Neuronal stem cell (in vitro differentiated cells): ENCODE data around the gene RBL1.
"Not testable (repeated sequence)": the region's sequence is repeated elsewhere in the genome, so short reads cannot be mapped to it uniquely, and the experiment has no call there.

ENCODE experiments used
- DNase-seq: peaks from one replicate; pipeline ENCODE4 v3.0.0-alpha.2; 2013; ENCODE audit warnings: low spot score
- H2AFZ ChIP-seq: one replicate; pipeline ENCODE4 v1.6.1; 2013; ENCODE audit warnings: mild to moderate bottlenecking, low read length, inconsistent platforms
- H2AK5ac ChIP-seq: 2 replicates; pipeline ENCODE4 v1.6.1; 2013; ENCODE audit warnings: low read depth, mild to moderate bottlenecking, inconsistent platforms, low read length, moderate library complexity, mixed read lengths
- H2BK120ac ChIP-seq: 2 replicates; pipeline ENCODE4 v1.6.1; 2013; ENCODE audit warnings: low read depth, mild to moderate bottlenecking, inconsistent platforms, low read length, moderate library complexity, mixed read lengths
- H2BK12ac ChIP-seq: one replicate; pipeline ENCODE4 v1.6.1; 2013; ENCODE audit warnings: low read length, inconsistent platforms
- H2BK15ac ChIP-seq: 2 replicates; pipeline ENCODE4 v1.6.1; 2013; ENCODE audit warnings: mild to moderate bottlenecking, low read length, inconsistent platforms, mixed read lengths
- H2BK5ac ChIP-seq: one replicate; pipeline ENCODE4 v1.6.1; 2013; ENCODE audit warnings: inconsistent platforms, mild to moderate bottlenecking, low read length, moderate library complexity
- H3K14ac ChIP-seq: one replicate; pipeline ENCODE4 v1.6.1; 2013; ENCODE audit warnings: low read length, inconsistent platforms
- H3K18ac ChIP-seq: 2 replicates; pipeline ENCODE4 v1.6.1; 2013; ENCODE audit warnings: low read length, inconsistent platforms
- H3K23ac ChIP-seq: 2 replicates; pipeline ENCODE4 v1.6.1; 2013; ENCODE audit warnings: low read depth, mild to moderate bottlenecking, mixed read lengths, low read length, inconsistent platforms; ENCODE audit not compliant: poor library complexity
- H3K27ac ChIP-seq: replicated peaks from 3 replicates; pipeline ENCODE4 v1.5.1; 2013; ENCODE audit warnings: low read length, inconsistent platforms
- H3K27me3 ChIP-seq, 3 experiments: 2 replicates each; pipeline ENCODE4 v1.6.1; 2013; ENCODE audit warnings: low read length in 3 of 3, mild to moderate bottlenecking in 2 of 3, inconsistent platforms in 1 of 3, low read depth in 1 of 3, mixed read lengths in 1 of 3, moderate library complexity in 1 of 3; ENCODE audit not compliant: control insufficient read depth in 3 of 3, insufficient read depth in 3 of 3
- H3K36me3 ChIP-seq, 2 donors: replicated peaks in 1 of 2; 2 replicates each; pipeline ENCODE4 v1.6.1; 2013; ENCODE audit warnings: low read length in 2 of 2; ENCODE audit not compliant: control insufficient read depth in 2 of 2, insufficient read depth in 2 of 2
- H3K4ac ChIP-seq: 2 replicates; pipeline ENCODE4 v1.6.1; 2013; ENCODE audit warnings: inconsistent platforms, mild to moderate bottlenecking, low read length, moderate library complexity
- H3K4me1 ChIP-seq, 2 donors: 1 replicate in 1 of 2; 2 replicates in 1 of 2; pipeline ENCODE4 v1.6.1; 2013; ENCODE audit warnings: low read length in 2 of 2, low read depth in 1 of 2; ENCODE audit not compliant: control insufficient read depth in 2 of 2, insufficient read depth in 1 of 2
- H3K4me2 ChIP-seq: one replicate; pipeline ENCODE4 v1.6.1; 2013; ENCODE audit warnings: mild to moderate bottlenecking, low read length, inconsistent platforms; ENCODE audit not compliant: insufficient read depth, poor library complexity, severe bottlenecking
- H3K4me3 ChIP-seq, 2 donors: 2 replicates each; pipeline ENCODE4 v1.5.1; 2013; ENCODE audit warnings: low read length in 2 of 2, mild to moderate bottlenecking in 2 of 2, inconsistent platforms in 1 of 2, moderate library complexity in 1 of 2
- H3K79me1 ChIP-seq: one replicate; pipeline ENCODE4 v1.6.1; 2013; ENCODE audit warnings: low read depth, mild to moderate bottlenecking, inconsistent platforms, low read length, moderate library complexity
- H3K9ac ChIP-seq: one replicate; pipeline ENCODE4 v1.6.1; 2013; ENCODE audit warnings: mild to moderate bottlenecking, low read depth, low read length, inconsistent platforms; ENCODE audit not compliant: poor library complexity
- H3K9me3 ChIP-seq, 2 donors: replicated peaks in 1 of 2; 2 replicates each; pipeline versions ENCODE3 to v1.6.1; 2013; ENCODE audit warnings: low read length in 2 of 2, mild to moderate bottlenecking in 2 of 2, inconsistent platforms in 1 of 2, low read depth in 1 of 2, mixed read lengths in 1 of 2, moderate library complexity in 1 of 2; ENCODE audit not compliant: control insufficient read depth in 2 of 2, insufficient read depth in 1 of 2
- H4K8ac ChIP-seq: one replicate; pipeline ENCODE4 v1.6.1; 2013; ENCODE audit warnings: low read depth, mild to moderate bottlenecking, inconsistent platforms, low read length, moderate library complexity
- H4K91ac ChIP-seq: one replicate; pipeline ENCODE4 v1.6.1; 2013; ENCODE audit warnings: low read length, low read depth, mild to moderate bottlenecking, inconsistent platforms; ENCODE audit not compliant: poor library complexity
- WGBS, 2 donors: extraction: QIAGEN DNeasy Blood & Tissue Kit; methylation state at CpG; one replicate each; pipeline ENCODE4 v1.1.7; 2013; ENCODE audit warnings: missing lambda C conversion rate in 2 of 2, mixed read lengths in 1 of 2; ENCODE audit not compliant: insufficient read length in 2 of 2, insufficient replicate concordance in 1 of 2; ENCODE audit errors: extremely low coverage in 2 of 2; 5-methylcytosine and 5-hydroxymethylcytosine counted together

Gene RBL1

DNA sequence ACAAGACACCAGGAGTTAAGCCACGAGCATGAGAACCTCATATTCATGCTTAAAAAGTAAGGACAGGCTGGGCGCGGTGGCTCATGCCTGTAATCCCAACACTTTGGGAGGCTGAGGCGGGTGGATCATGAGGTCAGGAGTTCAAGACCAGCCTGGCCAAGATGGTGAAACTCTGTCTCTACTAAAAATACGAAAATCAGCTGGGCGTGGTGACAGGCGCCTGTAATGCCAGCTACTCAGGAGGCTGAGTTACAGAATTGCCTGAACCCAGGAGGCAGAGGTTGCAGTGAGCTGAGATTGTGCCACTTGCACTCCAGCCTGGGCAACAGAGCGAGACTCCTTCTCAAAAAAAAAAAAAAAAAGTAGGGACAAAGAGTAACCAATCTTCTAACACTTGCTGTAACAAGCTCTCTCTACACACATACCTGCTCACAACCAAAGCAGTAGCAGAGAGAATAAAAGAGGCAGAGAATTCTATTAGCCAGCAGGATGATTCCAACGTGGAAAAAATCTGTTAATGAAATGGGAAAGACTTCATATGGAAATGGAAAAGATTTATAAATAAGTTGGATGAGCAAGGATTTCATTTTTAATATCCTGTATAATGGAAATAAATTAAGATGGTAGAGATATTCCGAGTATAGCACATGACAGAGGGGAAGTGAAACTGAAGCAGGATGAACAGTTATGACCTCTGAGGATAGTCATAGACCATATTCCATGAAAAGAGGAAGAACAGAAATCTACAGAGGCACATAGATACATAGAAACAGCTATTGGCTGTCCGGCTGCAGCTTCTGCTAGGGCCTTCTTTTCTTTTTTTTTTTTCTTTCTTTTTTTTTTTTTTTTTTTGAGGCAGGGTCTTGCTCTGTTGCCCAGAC, 90.5 kb downstream of the RBL1 start:
- peaks cover 5 to 79% of the 10 kb centered on the region in 2 donors for H3K36me3 ChIP-seq
- H3K27ac ChIP-seq, H2AK5ac ChIP-seq, H3K79me1 ChIP-seq, H3K4me3 ChIP-seq, H3K9me3 ChIP-seq, H3K4me2 ChIP-seq, H3K4ac ChIP-seq, H3K23ac ChIP-seq, H4K8ac ChIP-seq, H2BK5ac ChIP-seq, DNase-seq, H2AFZ ChIP-seq, H2BK15ac ChIP-seq, H4K91ac ChIP-seq, H3K27me3 ChIP-seq, H2BK12ac ChIP-seq, H2BK120ac ChIP-seq, H3K14ac ChIP-seq, H3K18ac ChIP-seq, H3K4me1 ChIP-seq, H3K9ac ChIP-seq: not testable (repeated sequence)
- whole genome bisulfite sequencing, 2 donors, result no CpG with 5 or more reads among the region's 11 CpGs

DNA sequence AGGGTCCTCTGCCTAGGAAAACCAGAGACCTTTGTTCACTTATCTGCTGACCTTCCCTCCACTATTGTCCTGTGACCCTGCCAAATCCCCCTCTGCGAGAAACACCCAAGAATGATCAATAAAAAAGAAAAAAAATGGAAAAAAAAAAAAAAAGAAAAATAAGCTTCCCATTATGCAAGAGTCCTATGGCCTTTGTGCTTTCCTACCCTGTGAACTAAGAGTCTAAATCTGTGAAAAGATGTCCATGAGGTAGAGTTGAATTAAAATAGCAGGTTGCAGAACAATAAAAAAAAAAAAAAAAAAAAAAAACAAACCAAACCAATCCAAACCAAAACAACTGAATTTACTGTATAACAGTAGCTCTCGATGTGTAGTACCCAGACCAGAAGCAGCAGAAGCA, 94.2 kb downstream of the RBL1 start:
- H3K23ac ChIP-seq, DNase-seq, H3K4ac ChIP-seq, H3K9ac ChIP-seq, H3K4me1 ChIP-seq, H2BK12ac ChIP-seq, H4K8ac ChIP-seq, H3K14ac ChIP-seq, H2AK5ac ChIP-seq, H2BK120ac ChIP-seq, H3K4me2 ChIP-seq, H2BK15ac ChIP-seq, H3K27me3 ChIP-seq, H3K79me1 ChIP-seq, H2AFZ ChIP-seq, H4K91ac ChIP-seq, H3K27ac ChIP-seq, H2BK5ac ChIP-seq, H3K4me3 ChIP-seq, H3K18ac ChIP-seq: not testable (repeated sequence)
- Histone ChIP-seq H3K9me3 (peaks cover 4 to 18% of the 10 kb centered on the region in 2 donors), H3K36me3 (peaks cover 11 to 72% of the 10 kb centered on the region in 2 donors)
- WGBS, 2 donors, result no CpG with 5 or more reads among the region's 2 CpGs

DNA sequence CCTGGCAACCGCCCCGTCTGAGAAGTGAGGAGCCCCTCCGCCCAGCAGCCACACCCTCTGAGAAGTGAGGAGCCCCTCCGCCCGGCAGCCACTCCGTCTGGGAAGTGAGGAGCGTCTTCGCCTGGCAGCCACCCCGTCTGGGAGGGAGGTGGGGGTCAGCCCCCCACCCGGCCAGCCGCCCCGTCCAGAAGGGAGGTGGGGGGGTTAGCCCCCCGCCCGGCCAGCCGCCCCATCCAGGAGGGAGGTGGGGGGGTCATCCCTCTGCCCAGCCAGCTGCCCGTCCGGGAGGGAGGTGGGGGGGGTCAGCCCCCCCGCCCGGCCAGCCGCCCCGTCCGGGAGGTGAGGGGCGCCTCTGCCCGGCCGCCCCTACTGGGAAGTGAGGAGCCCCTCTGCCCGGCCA, 95.6 kb downstream of the RBL1 start:
- not testable (repeated sequence) for H2BK120ac ChIP-seq, H3K4me2 ChIP-seq, H3K14ac ChIP-seq, H3K23ac ChIP-seq, H2BK12ac ChIP-seq, H3K9ac ChIP-seq, H3K4me1 ChIP-seq, H3K4me3 ChIP-seq, H3K27me3 ChIP-seq, H3K27ac ChIP-seq, H3K4ac ChIP-seq, H3K18ac ChIP-seq, H2BK5ac ChIP-seq, H2AFZ ChIP-seq, H2AK5ac ChIP-seq, H4K91ac ChIP-seq, DNase-seq, H2BK15ac ChIP-seq, H4K8ac ChIP-seq, H3K79me1 ChIP-seq
- WGBS, 2 donors, result no CpG with 5 or more reads among the region's 26 CpGs
- peaks cover 11 to 73% of the 10 kb centered on the region in 2 donors for H3K36me3 ChIP-seq
- peaks cover 4 to 30% of the 10 kb centered on the region in 2 donors for H3K9me3 ChIP-seq

DNA sequence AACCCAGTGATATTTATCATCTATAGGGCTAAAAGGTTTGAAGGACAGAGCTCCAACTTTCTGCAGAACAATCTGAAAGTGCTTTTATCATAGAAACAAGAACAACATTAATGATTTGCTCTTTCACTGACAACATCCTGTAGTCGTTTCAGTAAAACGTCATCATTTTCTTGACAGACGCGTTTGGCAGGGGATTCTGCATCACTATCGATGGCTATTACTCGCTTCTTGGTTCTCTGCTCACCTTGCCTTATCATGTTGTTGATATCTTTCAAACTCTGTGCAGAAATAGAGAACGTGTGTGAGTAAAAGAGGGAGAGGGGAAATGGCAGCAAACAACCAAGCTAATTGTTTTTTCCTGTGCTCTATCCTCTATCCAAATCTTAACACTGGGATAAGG, 97.1 kb downstream of the RBL1 start:
- no peak overlapping the region for H4K91ac ChIP-seq
- H3K23ac ChIP-seq, result no peak overlapping the region
- no peak for DNase-seq
- H3K4me1 ChIP-seq, result no peaks in the 10 kb centered on the region
- WGBS, 2 donors, result no CpG with 5 or more reads among the region's 7 CpGs
- H3K4me2 ChIP-seq, result no peak overlapping the region
- no peak overlapping the region for H2BK120ac ChIP-seq
- no peak overlapping the region for H2BK5ac ChIP-seq
- no peaks in the 10 kb centered on the region for H3K79me1 ChIP-seq
- no peak overlapping the region for H3K9ac ChIP-seq
- H2AFZ ChIP-seq, result no peak overlapping the region
- peaks cover 14 to 69% of the 10 kb centered on the region in 2 donors for H3K36me3 ChIP-seq
- peaks cover 6 to 42% of the 10 kb centered on the region in 2 donors for H3K9me3 ChIP-seq
- H3K27me3 ChIP-seq, result no peaks in the 10 kb centered on the region
- H3K4ac ChIP-seq, result no peak overlapping the region
- no peak overlapping the region for H3K14ac ChIP-seq
- H3K18ac ChIP-seq, result no peak overlapping the region
- no peak overlapping the region for H2BK15ac ChIP-seq
- H3K27ac ChIP-seq, result no peak overlapping the region
- H4K8ac ChIP-seq, result no peak overlapping the region
- no peak overlapping the region for H2BK12ac ChIP-seq
- no peak overlapping the region for H3K4me3 ChIP-seq
- no peak overlapping the region for H2AK5ac ChIP-seq
